Gastroesophageal sphincter (tissue), 4 donors: Measurements from ENCODE around the gene ST7. TPM values are rescaled to one million over a fixed set of nuclear protein-coding genes. Genes with fewer than 3 reads are reported as not detected.

Experiments used
- ATAC-seq: fragments of 150-250 bp; one replicate; pipeline ENCODE4 v1.9.1; 2016; ENCODE audit warnings: mild to moderate bottlenecking, moderate library complexity
- H3K27ac ChIP-seq, 4 donors: fragments of 200-600 bp; sonication (generic) in 3 of 4; 1 replicate in 3 of 4; 2 replicates in 1 of 4; pipeline ENCODE4 v1.5.1; 2016 to 2019
- H3K27me3 ChIP-seq: fragments of 200-600 bp; sonication (generic); one replicate; pipeline ENCODE4 v1.5.1; 2019
- H3K36me3 ChIP-seq, 2 donors: fragments of 200-600 bp; sonication (generic); one replicate each; pipeline ENCODE4 v1.5.1; 2019; ENCODE audit warnings: control low read depth in 1 of 2
- H3K4me1 ChIP-seq, 3 donors: fragments of 200-600 bp; sonication (generic); 1 replicate in 2 of 3; 2 replicates in 1 of 3; pipeline ENCODE4 v1.5.1; 2016 to 2019; ENCODE audit warnings: control low read depth in 2 of 3
- H3K4me3 ChIP-seq, 2 donors: fragments of 200-600 bp; sonication (generic); one replicate each; pipeline ENCODE4 v1.5.1; 2019; ENCODE audit warnings: mild to moderate bottlenecking in 1 of 2, moderate library complexity in 1 of 2
- H3K9me3 ChIP-seq, 3 donors: fragments of 200-600 bp; sonication (generic); one replicate each; pipeline ENCODE4 v1.5.1; 2017 to 2019; ENCODE audit warnings: control low read depth in 2 of 3
- CTCF ChIP-seq, 4 experiments: fragments of 200-600 bp in 2 of 4; fragments of 450-650 bp in 2 of 4; sonication (generic) in 1 of 4; IDR thresholded peaks; one replicate each; pipeline ENCODE4 v1.5.1; 2017 to 2019; ENCODE audit warnings: antibody characterized with exemption in 4 of 4, mild to moderate bottlenecking in 2 of 4, moderate library complexity in 2 of 4
- EP300 ChIP-seq: sonication (generic); formaldehyde crosslinking; IDR thresholded peaks from one replicate; pipeline ENCODE4 v1.6.1; 2017; ENCODE audit warnings: antibody characterized with exemption, mild to moderate bottlenecking
- POLR2A ChIP-seq, 2 donors: fragments of 450-650 bp; IDR thresholded peaks; one replicate each; pipeline ENCODE4 v1.6.1; 2017; ENCODE audit warnings: antibody characterized with exemption in 2 of 2, mild to moderate bottlenecking in 2 of 2, moderate library complexity in 1 of 2
- POLR2AphosphoS5 ChIP-seq: sonication (generic); formaldehyde crosslinking; IDR thresholded peaks from one replicate; pipeline ENCODE4 v1.6.1; 2017; ENCODE audit warnings: antibody characterized with exemption
- WGBS, 2 donors: methylation state at CpG; one replicate each; pipeline ENCODE4 v1.1.5; 2018; ENCODE audit warnings: low coverage in 1 of 2; 5-methylcytosine and 5-hydroxymethylcytosine counted together
- total RNA-seq, 4 donors: library from RNA; depleted of rRNA; stranded (reverse); fragments of >200 nt; gene quantifications; one replicate each; pipeline ENCODE4 v1.1.0, GENCODE V29; 2016

The ST7 gene
- total RNA-seq, 4 donors from 2014 or later, result 19.1 to 43.9 (median 24.2) TPM

DNA sequence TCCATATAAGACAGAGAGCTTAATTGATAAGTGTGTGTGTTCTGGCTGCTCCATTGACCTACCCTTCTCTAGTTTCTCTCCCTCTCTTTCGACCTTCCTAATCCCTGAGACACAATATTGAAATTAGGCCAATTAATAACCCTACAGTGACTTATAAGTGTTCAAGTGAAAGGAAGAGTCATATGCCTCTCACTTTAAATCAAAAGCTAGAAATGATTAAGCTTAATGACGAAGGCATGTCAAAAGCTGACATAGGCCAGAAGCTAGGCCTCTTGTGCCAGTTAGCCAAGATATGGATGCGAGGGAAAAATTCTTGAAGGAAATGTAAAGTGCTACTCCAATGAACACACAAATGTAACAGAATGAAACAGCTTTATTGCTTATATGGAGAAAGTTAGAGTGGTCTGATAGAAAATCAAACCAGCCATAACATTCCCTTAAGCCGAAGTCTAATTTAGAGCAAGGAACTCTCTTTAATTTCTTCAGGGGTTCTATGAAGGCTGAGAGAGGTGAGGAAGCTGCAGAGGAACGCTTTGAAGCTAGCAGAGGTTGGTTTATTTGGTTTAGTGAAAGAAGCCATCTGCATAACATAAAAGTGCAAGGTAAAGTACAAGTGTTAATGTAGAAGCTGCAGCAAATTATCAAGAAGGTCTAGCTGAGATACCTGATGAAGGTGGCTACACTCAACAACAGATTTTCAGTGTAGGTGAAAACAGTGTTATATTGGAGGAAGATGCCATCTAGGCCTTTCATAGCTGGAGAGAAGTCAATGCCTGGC is 53.8 kb downstream of the ST7 start:
- Histone ChIP-seq H3K27me3 (no peaks in the 10 kb centered on the region), H3K4me1 (peaks cover 0 to 16% (median 0%) of the 10 kb centered on the region in 3 donors), H3K27ac (no peak overlapping the region), H3K36me3 (no peaks in the 10 kb centered on the region), H3K9me3 (no peaks in the 10 kb centered on the region), H3K4me3 (no peak overlapping the region)
- WGBS, 2 donors, result 89% methylated on average over 4 to 5 of the region's 5 CpGs
- ATAC-seq, result no peak
- no peak for TF ChIP-seq POLR2A (IDR thresholded peaks at IDR 0.05)

- WGBS, 2 donors, result 91 to 95% methylated on average over 3 of the region's 3 CpGs
- Histone ChIP-seq H3K27ac (no peak overlapping the region), H3K9me3 (no peaks in the 10 kb centered on the region)
Measured at GRCh38 chr7:117008118-117008885, 55.0 kb downstream of the ST7 start.

DNA sequence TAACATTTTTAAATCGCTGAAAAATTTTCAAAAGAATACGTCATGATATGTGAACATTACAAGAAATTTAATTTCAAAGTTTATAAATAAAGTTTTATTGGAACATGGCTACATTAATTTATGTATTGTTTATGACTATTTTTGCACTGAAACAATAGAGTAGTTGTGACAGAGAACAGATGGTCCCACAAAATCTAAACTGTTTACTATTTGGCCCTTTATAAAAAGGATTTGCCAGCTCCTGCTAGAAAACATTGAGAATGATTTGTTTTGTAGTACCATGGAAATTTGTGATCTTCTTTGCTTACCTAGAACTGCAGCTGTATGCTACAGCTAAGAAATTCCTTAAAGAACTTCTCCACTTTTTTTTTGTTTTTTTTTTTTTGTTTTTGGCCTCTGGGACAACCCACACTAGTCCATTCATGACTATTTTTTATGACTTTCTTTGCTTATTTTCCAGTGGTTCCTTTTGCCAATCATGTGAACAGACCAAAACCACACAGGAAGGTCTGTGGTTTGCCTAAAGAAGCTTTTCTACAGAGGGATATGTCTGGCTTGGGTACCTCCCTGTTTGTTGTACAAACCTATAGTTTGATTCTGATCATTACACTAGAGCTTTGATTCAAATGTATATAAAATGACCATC is 55.7 kb downstream of the ST7 start:
- Histone ChIP-seq H3K36me3 (no peaks in the 10 kb centered on the region), H3K4me1 (peaks cover 0 to 16% (median 0%) of the 10 kb centered on the region in 3 donors), H3K9me3 (no peaks in the 10 kb centered on the region), H3K4me3 (no peak overlapping the region), H3K27me3 (no peaks in the 10 kb centered on the region), H3K27ac (no peak overlapping the region)
- TF ChIP-seq CTCF (IDR thresholded peaks at IDR 0.05), result no peak
- TF ChIP-seq POLR2A (IDR thresholded peaks at IDR 0.05), result no peak
- no peak for TF ChIP-seq EP300
- TF ChIP-seq POLR2AphosphoS5, result no peak
- ATAC-seq, result no peak
- 83 to 93% methylated on average over 2 of the region's 2 CpGs for WGBS, 2 donors

More at GRCh38 chr7:117008118-117008885, 55.0 kb downstream of the ST7 start:
- H3K4me3 ChIP-seq, result no peak overlapping the region
- no peaks in the 10 kb centered on the region for H3K36me3 ChIP-seq
- ATAC-seq, result no peak
- no peaks in the 10 kb centered on the region for H3K27me3 ChIP-seq
- peaks cover 0 to 16% (median 0%) of the 10 kb centered on the region in 3 donors for H3K4me1 ChIP-seq
- TF ChIP-seq EP300 (no peak), POLR2AphosphoS5 (no peak), CTCF (IDR thresholded peaks at IDR 0.05) (no peak), POLR2A (IDR thresholded peaks at IDR 0.05) (no peak)

DNA sequence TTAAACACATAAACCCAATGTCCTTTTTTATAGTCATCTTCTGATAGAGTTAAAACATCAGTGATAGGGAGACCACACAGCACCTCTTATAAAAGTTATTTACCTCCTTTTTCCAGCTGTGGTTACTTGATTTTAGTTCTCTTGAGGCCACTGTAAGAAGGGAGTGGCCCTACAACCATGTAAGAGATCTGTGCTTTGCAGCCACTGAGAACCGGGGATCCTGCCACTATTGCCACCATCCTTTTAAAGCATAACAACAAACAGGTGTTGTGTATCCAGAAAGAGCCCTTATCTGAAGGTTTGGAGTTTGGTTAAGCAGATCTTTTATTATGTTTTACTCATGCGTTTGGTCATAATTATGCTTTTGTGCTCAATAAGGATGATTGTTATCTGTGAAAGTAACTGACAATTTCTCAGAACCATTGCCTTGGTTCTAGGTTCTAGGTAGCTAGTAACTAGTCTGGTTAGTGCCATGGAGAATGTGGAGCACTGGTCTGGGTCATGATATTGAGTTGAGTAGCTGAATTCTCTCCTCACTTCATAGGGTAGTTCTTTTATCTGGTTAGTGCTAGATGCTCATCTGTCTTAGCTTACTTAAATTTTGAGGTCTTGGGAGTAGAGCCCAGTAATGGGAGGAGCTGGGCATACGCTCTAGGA is 56.5 kb downstream of the ST7 start:
- Histone ChIP-seq H3K27ac (no peak overlapping the region), H3K9me3 (no peaks in the 10 kb centered on the region), H3K27me3 (no peaks in the 10 kb centered on the region), H3K4me1 (peaks cover 0 to 22% (median 0%) of the 10 kb centered on the region in 3 donors), H3K4me3 (no peak overlapping the region), H3K36me3 (no peaks in the 10 kb centered on the region)
- WGBS, 2 donors, result 89 to 93% methylated on average over 1 to 2 of the region's 3 CpGs
- ATAC-seq, result no peak
- TF ChIP-seq EP300 (no peak), POLR2AphosphoS5 (no peak), POLR2A (IDR thresholded peaks at IDR 0.05) (no peak), CTCF (IDR thresholded peaks at IDR 0.05) (no peak)
